IPS-15b (cell line): ENCODE measurements around the gene MRRF.
A peak's percentile ranks its signal among the peaks of the same experiment; 100 is the strongest.

Experiments
- H3K27me3 ChIP-seq: one replicate; pipeline ENCODE4 v1.6.1; 2013; ENCODE audit warnings: low read length; ENCODE audit not compliant: control insufficient read depth, insufficient read depth
- H3K36me3 ChIP-seq: one replicate; pipeline ENCODE4 v1.6.1; 2013; ENCODE audit warnings: low read length; ENCODE audit not compliant: control insufficient read depth, insufficient read depth
- H3K4me1 ChIP-seq: one replicate; pipeline ENCODE4 v1.6.1; 2013; ENCODE audit warnings: mild to moderate bottlenecking, low read length; ENCODE audit not compliant: control insufficient read depth, insufficient read depth
- H3K4me3 ChIP-seq: one replicate; pipeline ENCODE4 v1.5.1; 2013; ENCODE audit warnings: low read depth, low read length
- H3K9ac ChIP-seq: one replicate; pipeline ENCODE4 v1.6.1; 2013; ENCODE audit warnings: low read depth, mild to moderate bottlenecking, low read length
- H3K9me3 ChIP-seq: one replicate; pipeline ENCODE4 v1.6.1; 2013; ENCODE audit warnings: mild to moderate bottlenecking, low read length; ENCODE audit not compliant: control insufficient read depth, insufficient read depth

Gene MRRF

GRCh38 chr9:122337556-122337929 is 72.9 kb downstream of the MRRF start:
- Histone ChIP-seq H3K27me3 (peaks cover 5% of the 10 kb centered on the region), H3K36me3 (no peaks in the 10 kb centered on the region), H3K9me3 (no peaks in the 10 kb centered on the region), H3K4me3 (no peak overlapping the region), H3K4me1 (peaks cover 15% of the 10 kb centered on the region), H3K9ac (no peak overlapping the region)

GRCh38 chr9:122338536-122338935 is 73.9 kb downstream of the MRRF start:
- Histone ChIP-seq H3K9ac (no peak overlapping the region), H3K36me3 (no peaks in the 10 kb centered on the region), H3K4me3 (no peak overlapping the region), H3K27me3 (peaks cover 5% of the 10 kb centered on the region), H3K9me3 (no peaks in the 10 kb centered on the region), H3K4me1 (peaks cover 12% of the 10 kb centered on the region)

- Histone ChIP-seq H3K9me3 (no peaks in the 10 kb centered on the region), H3K4me3 (no peak overlapping the region), H3K9ac (no peak overlapping the region), H3K36me3 (no peaks in the 10 kb centered on the region), H3K27me3 (peaks cover 5% of the 10 kb centered on the region), H3K4me1 (peaks cover 12% of the 10 kb centered on the region)
Measured at GRCh38 chr9:122338994-122339393, 74.3 kb downstream of the MRRF start.

GRCh38 chr9:122339579-122339978 is 74.9 kb downstream of the MRRF start:
- no peaks in the 10 kb centered on the region for H3K9me3 ChIP-seq
- H3K27me3 ChIP-seq = peaks cover 5% of the 10 kb centered on the region
- no peak overlapping the region for H3K9ac ChIP-seq
- H3K36me3 ChIP-seq = no peaks in the 10 kb centered on the region
- H3K4me1 ChIP-seq = peaks cover 12% of the 10 kb centered on the region
- no peak overlapping the region for H3K4me3 ChIP-seq

- H3K4me1 ChIP-seq = peaks cover 12% of the 10 kb centered on the region
- no peaks in the 10 kb centered on the region for H3K36me3 ChIP-seq
- H3K4me3 ChIP-seq = no peak overlapping the region
- H3K27me3 ChIP-seq = peaks cover 8% of the 10 kb centered on the region
- H3K9ac ChIP-seq = no peak overlapping the region
- no peaks in the 10 kb centered on the region for H3K9me3 ChIP-seq
Measured at GRCh38 chr9:122340161-122340560, 75.5 kb downstream of the MRRF start.

GRCh38 chr9:122342323-122343050 is 77.8 kb downstream of the MRRF start:
- Histone ChIP-seq H3K4me1 (peaks cover 4% of the 10 kb centered on the region), H3K9me3 (no peaks in the 10 kb centered on the region), H3K9ac (no peak overlapping the region), H3K4me3 (no peak overlapping the region), H3K27me3 (peaks cover 27% of the 10 kb centered on the region), H3K36me3 (no peaks in the 10 kb centered on the region)

GRCh38 chr9:122346478-122347347 is 82.0 kb downstream of the MRRF start:
- no peaks in the 10 kb centered on the region for H3K9me3 ChIP-seq
- peaks cover 4% of the 10 kb centered on the region for H3K4me1 ChIP-seq
- no peak overlapping the region for H3K9ac ChIP-seq
- H3K4me3 ChIP-seq = peak overlapping the region; percentile 75
- peaks cover 38% of the 10 kb centered on the region for H3K27me3 ChIP-seq
- H3K36me3 ChIP-seq = no peaks in the 10 kb centered on the region

GRCh38 chr9:122347348-122348287 is 82.9 kb downstream of the MRRF start:
- H3K9ac ChIP-seq = no peak overlapping the region
- H3K4me3 ChIP-seq = peak overlapping the region; percentile 75
- peaks cover 4% of the 10 kb centered on the region for H3K4me1 ChIP-seq
- no peaks in the 10 kb centered on the region for H3K9me3 ChIP-seq
- no peaks in the 10 kb centered on the region for H3K36me3 ChIP-seq
- H3K27me3 ChIP-seq = peaks cover 38% of the 10 kb centered on the region

- no peak overlapping the region for H3K9ac ChIP-seq
- peaks cover 4% of the 10 kb centered on the region for H3K4me1 ChIP-seq
- no peaks in the 10 kb centered on the region for H3K36me3 ChIP-seq
- H3K9me3 ChIP-seq = no peaks in the 10 kb centered on the region
- H3K4me3 ChIP-seq = no peak overlapping the region
- peaks cover 38% of the 10 kb centered on the region for H3K27me3 ChIP-seq
Measured at GRCh38 chr9:122348288-122348777, 83.7 kb downstream of the MRRF start.

- Histone ChIP-seq H3K4me1 (peaks cover 4% of the 10 kb centered on the region), H3K9me3 (no peaks in the 10 kb centered on the region), H3K4me3 (no peak overlapping the region), H3K27me3 (peaks cover 38% of the 10 kb centered on the region), H3K9ac (no peak overlapping the region), H3K36me3 (no peaks in the 10 kb centered on the region)
Measured at GRCh38 chr9:122348791-122349190, 84.1 kb downstream of the MRRF start.

- H3K4me3 ChIP-seq = no peak overlapping the region
- H3K36me3 ChIP-seq = no peaks in the 10 kb centered on the region
- H3K9ac ChIP-seq = no peak overlapping the region
- H3K27me3 ChIP-seq = peaks cover 38% of the 10 kb centered on the region
- H3K9me3 ChIP-seq = no peaks in the 10 kb centered on the region
- peaks cover 4% of the 10 kb centered on the region for H3K4me1 ChIP-seq
Measured at GRCh38 chr9:122349201-122349600, 84.5 kb downstream of the MRRF start.
